ENCODE measurements around the gene HOXB6.

GRCh38 chr17:48548523-48549280 is 56.1 kb downstream of the HOXB6 start:
- TF ChIP-seq CTCF (IDR thresholded peaks at IDR 0.05) (no peak), POLR2A (IDR thresholded peaks at IDR 0.05) (no peak)
